PFSK-1 (cell line): Measurements from ENCODE around the gene VAV2.

Experiments
- FOXP2 ChIP-seq: optimal IDR thresholded peaks from 2 replicates; pipeline ENCODE3; 2011; ENCODE audit warnings: borderline replicate concordance, control low read depth, inconsistent platforms; ENCODE audit not compliant: insufficient read depth; ENCODE audit errors: extremely low read length, extremely low read depth
- POLR2AphosphoS5 ChIP-seq: IDR thresholded peaks from 2 replicates; pipeline ENCODE4 v1.6.1; 2012; ENCODE audit warnings: low read depth, mild to moderate bottlenecking, control low read depth, low read length, moderate library complexity
- REST ChIP-seq, 2 experiments: IDR thresholded peaks; 2 replicates each; pipeline versions ENCODE4 v1.6.1 to v1.8.0; 2011 to 2012; ENCODE audit warnings: low read depth in 2 of 2, low read length in 2 of 2, control low read depth in 1 of 2, inconsistent platforms in 1 of 2, mild to moderate bottlenecking in 1 of 2, moderate library complexity in 1 of 2; ENCODE audit not compliant: insufficient read depth in 1 of 2
- SIN3A ChIP-seq: IDR thresholded peaks from 2 replicates; pipeline ENCODE4 v1.6.1; 2012; ENCODE audit warnings: mild to moderate bottlenecking, low read length, moderate library complexity, borderline replicate concordance; ENCODE audit not compliant: insufficient read depth
- TAF1 ChIP-seq: IDR thresholded peaks from 2 replicates; pipeline ENCODE4 v1.6.1; 2012; ENCODE audit warnings: low read length, control low read depth, borderline replicate concordance; ENCODE audit not compliant: insufficient read depth

- TF ChIP-seq REST (IDR thresholded peaks at IDR 0.05; ENCODE audit: insufficient read depth in 1 of 2, low read depth in 2 of 2, low read length in 2 of 2) (no peak), POLR2AphosphoS5 (no peak), TAF1 (no peak), SIN3A (no peak), FOXP2 (no peak)
Measured at GRCh38 chr9:133786907-133787753, 205.0 kb downstream of the VAV2 start.
